H9 (cell line): ENCODE data around the gene SPRED3. TPM values are rescaled to one million over a fixed set of nuclear protein-coding genes. Genes with fewer than 3 reads are reported as not detected.
A peak's percentile ranks its signal among the peaks of the same experiment; 100 is the strongest.

Experiments
- DNase-seq: peaks from one replicate; pipeline ENCODE4 v3.0.0-alpha.2; 2017
- H2AFZ ChIP-seq: one replicate; pipeline ENCODE4 v1.6.1; 2013; ENCODE audit warnings: mild to moderate bottlenecking, low read length, control low read depth, moderate library complexity
- H2AK5ac ChIP-seq: 2 replicates; pipeline ENCODE4 v1.6.1; 2013; ENCODE audit warnings: low read length, control low read depth, mixed read lengths; ENCODE audit not compliant: insufficient read length
- H2BK120ac ChIP-seq: one replicate; pipeline ENCODE4 v1.6.1; 2013; ENCODE audit warnings: low read depth, mild to moderate bottlenecking, low read length, control low read depth, inconsistent platforms; ENCODE audit not compliant: poor library complexity, severe bottlenecking
- H2BK12ac ChIP-seq: 2 replicates; pipeline ENCODE4 v1.6.1; 2013; ENCODE audit warnings: low read length, control low read depth, mixed read lengths, low read depth; ENCODE audit not compliant: insufficient read length
- H2BK15ac ChIP-seq: 2 replicates; pipeline ENCODE4 v1.6.1; 2013; ENCODE audit warnings: low read depth, low read length, control low read depth
- H2BK20ac ChIP-seq: one replicate; pipeline ENCODE4 v1.6.1; 2013; ENCODE audit warnings: low read depth, mild to moderate bottlenecking, low read length, control low read depth, inconsistent platforms; ENCODE audit not compliant: poor library complexity, severe bottlenecking
- H2BK5ac ChIP-seq: 2 replicates; pipeline ENCODE4 v1.6.1; 2013; ENCODE audit warnings: low read length, control low read depth, mixed read lengths; ENCODE audit not compliant: insufficient read length
- H3K14ac ChIP-seq: 2 replicates; pipeline ENCODE4 v1.6.1; 2013; ENCODE audit warnings: low read length, control low read depth; ENCODE audit not compliant: insufficient read depth
- H3K18ac ChIP-seq: 2 replicates; pipeline ENCODE4 v1.6.1; 2013; ENCODE audit warnings: low read depth, mild to moderate bottlenecking, mixed read lengths, low read length, control low read depth; ENCODE audit not compliant: insufficient read length
- H3K23ac ChIP-seq: 2 replicates; pipeline ENCODE4 v1.6.1; 2013; ENCODE audit warnings: low read length, control low read depth, mixed read lengths, low read depth; ENCODE audit not compliant: insufficient read length
- H3K23me2 ChIP-seq: 2 replicates; pipeline ENCODE4 v1.6.1; 2013; ENCODE audit warnings: low read depth, mild to moderate bottlenecking, mixed read lengths, low read length, control low read depth; ENCODE audit not compliant: insufficient read length, poor library complexity, severe bottlenecking
- H3K27ac ChIP-seq: 2 replicates; pipeline ENCODE4 v1.5.1; 2013; ENCODE audit warnings: low read length, control low read depth, mixed read lengths, low read depth; ENCODE audit not compliant: insufficient read length
- H3K27me3 ChIP-seq: 2 replicates; pipeline ENCODE4 v1.6.1; 2013; ENCODE audit warnings: low read length, control low read depth, inconsistent platforms; ENCODE audit not compliant: insufficient read depth
- H3K4ac ChIP-seq: 2 replicates; pipeline ENCODE4 v1.6.1; 2013; ENCODE audit warnings: low read depth, mild to moderate bottlenecking, control low read depth, inconsistent platforms, low read length, moderate library complexity
- H3K4me1 ChIP-seq: 2 replicates; pipeline ENCODE4 v1.6.1; 2013; ENCODE audit warnings: low read length, control low read depth, inconsistent platforms; ENCODE audit not compliant: insufficient read depth
- H3K4me2 ChIP-seq: 2 replicates; pipeline ENCODE4 v1.6.1; 2013; ENCODE audit warnings: low read length, control low read depth, mixed read lengths; ENCODE audit not compliant: insufficient read length, insufficient read depth
- H3K56ac ChIP-seq: 2 replicates; pipeline ENCODE4 v1.6.1; 2013; ENCODE audit warnings: low read depth, mild to moderate bottlenecking, mixed read lengths, low read length, control low read depth; ENCODE audit not compliant: insufficient read length
- H3K79me1 ChIP-seq: 2 replicates; pipeline ENCODE4 v1.6.1; 2013; ENCODE audit warnings: low read depth, mild to moderate bottlenecking, moderate library complexity, low read length, control low read depth, inconsistent platforms; ENCODE audit not compliant: insufficient read depth, poor library complexity, severe bottlenecking
- H3K79me2 ChIP-seq: 2 replicates; pipeline ENCODE4 v1.6.1; 2013; ENCODE audit warnings: low read length, control low read depth, inconsistent platforms; ENCODE audit not compliant: insufficient read depth
- H3K9ac ChIP-seq: 2 replicates; pipeline ENCODE4 v1.6.1; 2013; ENCODE audit warnings: low read length, control low read depth, mixed read lengths; ENCODE audit not compliant: insufficient read length; ENCODE audit errors: extremely low read depth
- H3K9me3 ChIP-seq: one replicate; pipeline ENCODE4 v1.6.1; 2013; ENCODE audit warnings: low read depth, low read length, inconsistent platforms; ENCODE audit not compliant: control insufficient read depth
- H3T11ph ChIP-seq: one replicate; pipeline ENCODE4 v1.6.1; 2013; ENCODE audit warnings: mild to moderate bottlenecking, low read length, control low read depth, inconsistent platforms
- H4K20me1 ChIP-seq: one replicate; pipeline ENCODE4 v1.6.1; 2013; ENCODE audit not compliant: control insufficient read depth, insufficient read length, insufficient read depth
- H4K5ac ChIP-seq: 2 replicates; pipeline ENCODE4 v1.6.1; 2013; ENCODE audit warnings: low read depth, mild to moderate bottlenecking, mixed read lengths, low read length, control low read depth; ENCODE audit not compliant: insufficient read length
- H4K8ac ChIP-seq: replicated peaks from 2 replicates; pipeline ENCODE4 v1.6.1; 2013; ENCODE audit warnings: low read length, control low read depth, mixed read lengths, low read depth; ENCODE audit not compliant: insufficient read length
- H4K91ac ChIP-seq: 2 replicates; pipeline ENCODE4 v1.6.1; 2013; ENCODE audit warnings: low read depth, mild to moderate bottlenecking, moderate library complexity, mixed read lengths, low read length, control low read depth; ENCODE audit not compliant: insufficient read length
- H3K27ac Mint-ChIP-seq, 3 experiments: 2 replicates in 2 of 3; 3 replicates in 1 of 3; pipeline ENCODE4 v1.8.0; 2020 to 2021; ENCODE audit warnings: mixed read lengths in 3 of 3, mild to moderate bottlenecking in 1 of 3, moderate library complexity in 1 of 3
- H3K27me3 Mint-ChIP-seq: 2 replicates; pipeline ENCODE4 v1.8.0; 2021; ENCODE audit warnings: low read depth, mild to moderate bottlenecking, moderate library complexity, mixed read lengths
- H3K36me3 Mint-ChIP-seq, 3 experiments: 2 replicates in 2 of 3; 3 replicates in 1 of 3; pipeline ENCODE4 v1.8.0; 2020 to 2021; ENCODE audit warnings: low read depth in 3 of 3, mixed read lengths in 3 of 3; ENCODE audit not compliant: insufficient read depth in 1 of 3
- H3K4me1 Mint-ChIP-seq, 2 experiments: 2 replicates each; pipeline ENCODE4 v1.8.0; 2020; ENCODE audit warnings: mixed read lengths in 2 of 2
- H3K4me3 Mint-ChIP-seq, 2 experiments: 2 replicates in 1 of 2; 3 replicates in 1 of 2; pipeline ENCODE4 v1.8.0; 2020 to 2021; ENCODE audit warnings: mild to moderate bottlenecking in 2 of 2, mixed read lengths in 2 of 2, moderate library complexity in 1 of 2
- H3K9me3 Mint-ChIP-seq, 2 experiments: 2 replicates in 1 of 2; 3 replicates in 1 of 2; pipeline ENCODE4 v1.8.0; 2020; ENCODE audit warnings: mild to moderate bottlenecking in 2 of 2, mixed read lengths in 2 of 2, moderate library complexity in 1 of 2
- WGBS: extraction: QIAGEN DNeasy Blood & Tissue Kit; methylation state at CpG from one replicate; pipeline ENCODE4 v1.1.7; 2013; ENCODE audit warnings: missing lambda C conversion rate, low lambda C conversion rate, mixed read lengths; ENCODE audit not compliant: insufficient read length; ENCODE audit errors: extremely low coverage; 5-methylcytosine and 5-hydroxymethylcytosine counted together
- total RNA-seq: library from RNA; stranded (reverse); gene quantifications from 2 replicates; pipeline ENCODE4 v1.2.1, GENCODE V29; 2021
- TF ChIP-seq, protein P1 (sequence below): fragments of 200-600 bp; sonication (generic); conservative IDR thresholded peaks from 3 replicates; pipeline ENCODE4 v1.8.0; 2021; ENCODE audit warnings: antibody characterized with exemption, mild to moderate bottlenecking

SPRED3 gene
- total RNA-seq, 1 experiment from 2014 or later: 16.4 TPM

DNA sequence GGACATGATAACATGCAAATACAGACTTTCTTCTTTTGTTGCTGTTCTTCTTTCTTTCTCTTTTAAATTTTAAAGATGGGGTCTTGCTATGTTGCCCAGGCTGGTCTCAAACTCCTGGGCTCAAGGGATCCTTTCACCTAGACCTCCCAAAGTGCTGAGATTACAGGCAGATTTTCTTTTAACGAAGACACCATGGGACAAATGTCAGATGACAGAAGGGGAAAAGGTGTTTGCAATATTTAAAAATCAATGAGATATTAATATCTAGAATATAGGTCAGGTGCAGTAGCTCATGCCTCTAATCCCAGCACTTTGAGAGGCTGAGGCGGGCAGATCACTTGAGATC lies 41.3 kb downstream of the SPRED3 start:
- no peaks in the 10 kb centered on the region; the same call in 1 of the 2 replicates for H3K4me1 ChIP-seq
- no peak overlapping the region for H3T11ph ChIP-seq
- Mint-ChIP-seq H3K27me3 (no peaks in the 10 kb centered on the region), H3K4me3 (no peak overlapping the region), H3K4me1 (peaks cover 17 to 30% of the 10 kb centered on the region in 2 experiments), H3K27ac (peak overlapping the region in 1 of 3 experiments; percentile 89; a peak in 1 of 7 replicates), H3K36me3 (no peaks in the 10 kb centered on the region), H3K9me3 (no peaks in the 10 kb centered on the region)
- no peak overlapping the region for H3K14ac ChIP-seq
- H2BK120ac ChIP-seq: no peak overlapping the region
- DNase-seq: no peak
- H3K79me1 ChIP-seq: no peaks in the 10 kb centered on the region
- no peak overlapping the region for H3K4me2 ChIP-seq
- H4K20me1 ChIP-seq: no peaks in the 10 kb centered on the region
- no peak overlapping the region for H2AFZ ChIP-seq
- H3K56ac ChIP-seq: no peak overlapping the region
- H4K91ac ChIP-seq: no peak overlapping the region
- no peak overlapping the region for H3K23ac ChIP-seq
- TF ChIP-seq, protein P1, sequence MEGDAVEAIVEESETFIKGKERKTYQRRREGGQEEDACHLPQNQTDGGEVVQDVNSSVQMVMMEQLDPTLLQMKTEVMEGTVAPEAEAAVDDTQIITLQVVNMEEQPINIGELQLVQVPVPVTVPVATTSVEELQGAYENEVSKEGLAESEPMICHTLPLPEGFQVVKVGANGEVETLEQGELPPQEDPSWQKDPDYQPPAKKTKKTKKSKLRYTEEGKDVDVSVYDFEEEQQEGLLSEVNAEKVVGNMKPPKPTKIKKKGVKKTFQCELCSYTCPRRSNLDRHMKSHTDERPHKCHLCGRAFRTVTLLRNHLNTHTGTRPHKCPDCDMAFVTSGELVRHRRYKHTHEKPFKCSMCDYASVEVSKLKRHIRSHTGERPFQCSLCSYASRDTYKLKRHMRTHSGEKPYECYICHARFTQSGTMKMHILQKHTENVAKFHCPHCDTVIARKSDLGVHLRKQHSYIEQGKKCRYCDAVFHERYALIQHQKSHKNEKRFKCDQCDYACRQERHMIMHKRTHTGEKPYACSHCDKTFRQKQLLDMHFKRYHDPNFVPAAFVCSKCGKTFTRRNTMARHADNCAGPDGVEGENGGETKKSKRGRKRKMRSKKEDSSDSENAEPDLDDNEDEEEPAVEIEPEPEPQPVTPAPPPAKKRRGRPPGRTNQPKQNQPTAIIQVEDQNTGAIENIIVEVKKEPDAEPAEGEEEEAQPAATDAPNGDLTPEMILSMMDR: no peak
- no peak overlapping the region for H2BK20ac ChIP-seq
- no peak overlapping the region for H2AK5ac ChIP-seq
- no peak overlapping the region for H2BK5ac ChIP-seq
- no peak overlapping the region for H2BK15ac ChIP-seq
- H3K27ac ChIP-seq: no peak overlapping the region
- no peak overlapping the region for H3K4ac ChIP-seq
- H3K79me2 ChIP-seq: no peaks in the 10 kb centered on the region
- no peaks in the 10 kb centered on the region for H3K9me3 ChIP-seq
- no peak overlapping the region for H4K5ac ChIP-seq
- H3K18ac ChIP-seq: no peak overlapping the region
- WGBS: no CpG with 5 or more reads among the region's 2 CpGs
- no peak overlapping the region for H2BK12ac ChIP-seq
- no peaks in the 10 kb centered on the region for H3K27me3 ChIP-seq
- H3K23me2 ChIP-seq: peaks cover 8% of the 10 kb centered on the region
- no peak overlapping the region for H4K8ac ChIP-seq
- H3K9ac ChIP-seq: no peak overlapping the region
